ENCODE data around the gene RBM4.

Gene RBM4

GRCh38 chr11:66607126-66607834, 31.2 kb upstream of the RBM4 start:
- H3K4me3 ChIP-seq (ENCODE audit: low read length): no peak overlapping the region
- DNase-seq (ENCODE audit: low read depth): peak; percentile 56
- TF ChIP-seq CTCF (IDR thresholded peaks at IDR 0.05; ENCODE audit: insufficient read depth, low read depth, low read length, missing control alignments): no peak

GRCh38 chr11:66609721-66610617, 28.5 kb upstream of the RBM4 start:
- no peak for DNase-seq (ENCODE audit: low read depth)
- no peak overlapping the region for H3K4me3 ChIP-seq (ENCODE audit: low read length)
- no peak for TF ChIP-seq CTCF (IDR thresholded peaks at IDR 0.05; ENCODE audit: insufficient read depth, low read depth, low read length, missing control alignments)

- TF ChIP-seq CTCF (IDR thresholded peaks at IDR 0.05; ENCODE audit: insufficient read depth, low read depth, low read length, missing control alignments): no peak
- no peak for DNase-seq (ENCODE audit: low read depth)
- H3K4me3 ChIP-seq (ENCODE audit: low read length): no peak overlapping the region
These were observed 26.0 kb upstream of the RBM4 start for GRCh38 chr11:66612458-66612857.

- H3K4me3 ChIP-seq (ENCODE audit: low read length): no peak overlapping the region
- no peak for DNase-seq (ENCODE audit: low read depth)
- no peak for TF ChIP-seq CTCF (IDR thresholded peaks at IDR 0.05; ENCODE audit: insufficient read depth, low read depth, low read length, missing control alignments)
These were observed 24.4 kb upstream of the RBM4 start for GRCh38 chr11:66614073-66614472.

GRCh38 chr11:66616379-66617154, 21.9 kb upstream of the RBM4 start, which contains the start of gene RBM14:
Gene RBM14 (plus strand): TSS chr11:66616630. CDS start chr11:66616721, 91 bp downstream.
- peak within 1 kb of the TSS; percentile 90 for H3K4me3 ChIP-seq (ENCODE audit: low read length)
- DNase-seq (ENCODE audit: low read depth): peak; percentile 99
- no peak for TF ChIP-seq CTCF (IDR thresholded peaks at IDR 0.05; ENCODE audit: insufficient read depth, low read depth, low read length, missing control alignments)

DNA sequence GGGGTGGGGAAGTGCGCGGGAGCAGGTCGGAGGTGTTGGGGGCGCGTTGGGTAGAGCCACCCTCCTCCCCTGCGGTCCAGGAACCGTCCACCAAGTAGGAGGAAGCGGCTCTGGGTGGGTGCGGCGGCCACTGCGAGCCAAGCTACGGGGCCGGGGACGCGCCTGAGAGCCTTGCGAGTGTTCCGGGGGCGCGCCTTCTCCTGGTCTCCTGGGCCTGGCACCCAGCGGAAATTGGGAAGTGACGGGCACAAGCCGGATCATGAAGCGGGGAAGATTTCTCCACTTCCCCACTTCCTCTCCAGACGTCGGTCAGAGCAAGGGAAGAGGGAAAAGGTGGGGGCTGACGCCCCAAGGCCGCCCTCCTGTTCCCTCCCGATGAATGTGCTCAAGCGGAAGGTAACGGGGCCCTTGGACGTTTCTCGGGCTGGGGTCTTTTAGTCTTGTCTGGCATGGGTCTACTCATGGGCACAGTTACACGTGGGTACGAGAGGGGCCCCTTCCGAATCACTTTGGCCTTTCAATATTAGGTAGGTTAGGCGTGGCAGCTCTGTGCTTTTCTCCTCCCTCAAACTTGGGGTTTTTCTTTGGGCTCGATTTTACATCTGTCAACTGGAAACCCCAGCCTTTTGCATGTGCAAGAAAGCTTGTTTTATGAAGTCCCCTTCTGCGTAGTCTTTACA, 21.2 kb upstream of the RBM4 start:
- no peak for TF ChIP-seq CTCF (IDR thresholded peaks at IDR 0.05; ENCODE audit: insufficient read depth, low read depth, low read length, missing control alignments)
- peak; percentile 72 for DNase-seq (ENCODE audit: low read depth)
- H3K4me3 ChIP-seq (ENCODE audit: low read length): peak overlapping the region; percentile 90

Data from epithelial cell of esophagus (primary cell).